ENCODE measurements around the gene GDF10. TPM values are rescaled to one million over a fixed set of nuclear protein-coding genes. Genes with fewer than 3 reads are reported as not detected.
A peak's percentile ranks its signal among the peaks of the same experiment; 100 is the strongest.

GDF10 gene, protein sequence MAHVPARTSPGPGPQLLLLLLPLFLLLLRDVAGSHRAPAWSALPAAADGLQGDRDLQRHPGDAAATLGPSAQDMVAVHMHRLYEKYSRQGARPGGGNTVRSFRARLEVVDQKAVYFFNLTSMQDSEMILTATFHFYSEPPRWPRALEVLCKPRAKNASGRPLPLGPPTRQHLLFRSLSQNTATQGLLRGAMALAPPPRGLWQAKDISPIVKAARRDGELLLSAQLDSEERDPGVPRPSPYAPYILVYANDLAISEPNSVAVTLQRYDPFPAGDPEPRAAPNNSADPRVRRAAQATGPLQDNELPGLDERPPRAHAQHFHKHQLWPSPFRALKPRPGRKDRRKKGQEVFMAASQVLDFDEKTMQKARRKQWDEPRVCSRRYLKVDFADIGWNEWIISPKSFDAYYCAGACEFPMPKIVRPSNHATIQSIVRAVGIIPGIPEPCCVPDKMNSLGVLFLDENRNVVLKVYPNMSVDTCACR
- 1.3 TPM for polyA plus RNA-seq (2013, experiment 1 of 2)
- 1.5 TPM for polyA plus RNA-seq (2013, experiment 2 of 2)

DNA sequence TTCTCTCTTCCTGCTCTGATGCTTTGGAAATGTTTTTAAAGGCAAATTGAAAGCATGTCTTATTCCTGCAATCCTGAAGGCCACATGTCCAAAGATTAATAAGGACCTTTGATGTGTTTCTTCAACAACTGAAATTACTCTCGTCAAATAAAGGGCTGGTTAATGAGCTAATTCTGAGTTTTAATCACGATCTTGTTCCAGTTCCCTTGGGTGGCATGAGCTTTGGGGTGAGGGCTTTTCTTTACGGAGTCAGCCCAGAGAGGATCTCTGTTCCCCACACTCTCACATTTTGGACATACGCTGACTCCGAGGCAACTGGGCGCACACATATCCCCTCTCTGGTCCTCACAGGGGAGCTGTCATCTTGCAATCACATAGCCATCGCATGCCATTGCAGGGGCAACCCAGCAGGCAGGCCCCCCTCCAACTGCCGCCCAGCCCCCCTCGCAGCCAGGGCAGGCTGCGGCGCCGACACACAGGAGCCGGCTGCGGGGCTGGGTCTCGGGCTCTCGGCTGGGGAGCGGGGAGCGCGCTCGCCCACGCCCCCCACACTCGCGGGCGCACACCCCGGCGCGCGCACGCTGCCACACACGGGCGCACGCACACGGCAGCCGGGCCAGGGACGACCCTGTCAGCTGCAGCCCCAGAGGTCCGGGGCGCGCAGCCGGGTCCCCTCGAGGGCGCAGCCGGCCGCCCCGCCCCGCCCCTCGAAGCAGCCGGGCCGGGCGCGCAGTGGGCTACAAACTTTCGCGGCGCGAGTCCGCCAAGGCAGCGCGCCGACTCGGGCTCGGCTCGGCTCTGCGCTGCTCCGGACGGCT lies at the start of gene GDF10:
Gene GDF10 (plus strand): TSS at position 587 of the 818 bp plus-strand sequence. CDS start 455 bp downstream, outside the sequence.
- Histone ChIP-seq H3K9me3 (replicated peaks in 1 of 2; ENCODE audit: control insufficient read depth in 2 of 2, insufficient read depth in 1 of 2, low read depth in 1 of 2, low read length in 2 of 2) (no peaks in the 10 kb centered on the region), H3K9ac (ENCODE audit: low read depth, low read length, poor library complexity) (peak within 1 kb of the TSS; percentile 68), H2BK15ac (ENCODE audit: low read length) (peak within 1 kb of the TSS; percentile 83), H4K91ac (ENCODE audit: low read depth, low read length, poor library complexity) (no peak within 1 kb of the TSS), H2AFZ (ENCODE audit: low read length) (peak within 1 kb of the TSS; percentile 92), H2AK5ac (ENCODE audit: low read depth, low read length) (peak within 1 kb of the TSS; percentile 8), H3K18ac (ENCODE audit: low read length) (peak within 1 kb of the TSS; percentile 95), H2BK120ac (ENCODE audit: low read depth, low read length) (no peak within 1 kb of the TSS), H3K23ac (ENCODE audit: low read depth, low read length, poor library complexity) (peak within 1 kb of the TSS; percentile 86), H3K4me3 (ENCODE audit: low read length in 2 of 2) (peak within 1 kb of the TSS; percentile 43 to 85), H3K4me1 (ENCODE audit: control insufficient read depth in 2 of 2, insufficient read depth in 1 of 2, low read depth in 1 of 2, low read length in 2 of 2) (peaks cover 20 to 26% of the 10 kb centered on the region in 2 donors), H2BK5ac (ENCODE audit: low read length) (no peak within 1 kb of the TSS), H3K14ac (ENCODE audit: low read length) (peak within 1 kb of the TSS; percentile 9), H3K27ac (replicated peaks; ENCODE audit: low read length) (no peak within 1 kb of the TSS), H3K4ac (ENCODE audit: low read length) (no peak within 1 kb of the TSS), H4K8ac (ENCODE audit: low read depth, low read length) (no peak within 1 kb of the TSS), H3K4me2 (ENCODE audit: insufficient read depth, low read length, poor library complexity, severe bottlenecking) (peak within 1 kb of the TSS; percentile 95), H3K36me3 (replicated peaks in 1 of 2; ENCODE audit: control insufficient read depth in 2 of 2, insufficient read depth in 2 of 2, low read length in 2 of 2) (no peaks in the 10 kb centered on the region), H3K79me1 (ENCODE audit: low read depth, low read length) (no peaks in the 10 kb centered on the region), H3K27me3 (ENCODE audit: control insufficient read depth in 3 of 3, insufficient read depth in 3 of 3, low read depth in 1 of 3, low read length in 3 of 3) (peaks cover 0 to 55% (median 0%) of the 10 kb centered on the region in 3 experiments), H2BK12ac (ENCODE audit: low read length) (peak within 1 kb of the TSS; percentile 80)
- no CpG with 5 or more reads among the region's 64 CpGs for WGBS, 2 donors (ENCODE audit: extremely low coverage in 2 of 2, insufficient read length in 2 of 2, insufficient replicate concordance in 1 of 2)
- DNase-seq (ENCODE audit: low spot score), result no peak

DNA sequence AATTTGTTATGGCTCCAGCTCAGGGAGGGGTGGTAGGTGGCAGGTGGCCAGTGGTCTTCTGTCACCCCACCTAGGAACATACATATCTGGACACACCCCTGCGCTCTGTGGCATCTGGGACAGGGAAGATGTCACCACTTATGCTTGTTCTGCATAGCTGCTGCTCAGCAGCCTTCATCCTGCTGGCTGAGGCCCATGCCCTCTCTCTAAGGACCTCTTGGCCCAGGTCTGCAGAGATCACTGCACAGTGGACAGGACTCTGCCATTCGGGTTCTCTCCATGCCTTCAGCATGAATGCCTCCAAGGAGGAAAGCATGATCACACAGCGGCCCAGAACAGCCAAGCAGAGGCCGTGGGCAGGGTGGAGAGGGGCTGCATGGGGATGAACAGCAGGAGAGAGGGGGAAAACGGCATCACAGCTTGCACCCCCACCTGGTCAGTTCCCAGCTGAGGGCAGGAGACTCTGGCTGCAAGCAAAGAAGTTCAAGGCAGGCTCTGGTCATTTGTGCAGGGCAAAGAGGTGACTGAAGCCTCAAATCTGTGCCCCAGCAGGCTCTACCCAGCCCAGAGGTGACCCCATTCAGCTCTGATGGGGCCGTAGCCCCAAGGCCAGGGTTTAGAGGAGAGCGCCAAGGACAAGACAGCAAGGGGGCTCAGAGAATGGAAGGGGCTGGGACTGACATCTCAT lies 47.8 kb upstream of the GDF10 start:
- no peak overlapping the region for H3K4me3 ChIP-seq (ENCODE audit: low read length in 2 of 2)
- H2BK15ac ChIP-seq (ENCODE audit: low read length), result no peak overlapping the region
- H2AK5ac ChIP-seq (ENCODE audit: low read depth, low read length), result no peak overlapping the region
- no peak overlapping the region for H2BK120ac ChIP-seq (ENCODE audit: low read depth, low read length)
- H2BK12ac ChIP-seq (ENCODE audit: low read length), result no peak overlapping the region
- H4K8ac ChIP-seq (ENCODE audit: low read depth, low read length), result no peak overlapping the region
- H3K27me3 ChIP-seq (ENCODE audit: control insufficient read depth in 3 of 3, insufficient read depth in 3 of 3, low read depth in 1 of 3, low read length in 3 of 3), result no peaks in the 10 kb centered on the region
- WGBS, 2 donors (ENCODE audit: extremely low coverage in 2 of 2, insufficient read length in 2 of 2, insufficient replicate concordance in 1 of 2), result no CpG with 5 or more reads among the region's 7 CpGs
- H3K23ac ChIP-seq (ENCODE audit: low read depth, low read length, poor library complexity), result peak overlapping the region; percentile 1
- peaks cover 6 to 8% of the 10 kb centered on the region in 2 donors for H3K4me1 ChIP-seq (ENCODE audit: control insufficient read depth in 2 of 2, insufficient read depth in 1 of 2, low read depth in 1 of 2, low read length in 2 of 2)
- no peak overlapping the region for H3K18ac ChIP-seq (ENCODE audit: low read length)
- peak overlapping the region; percentile 10 for H3K4ac ChIP-seq (ENCODE audit: low read length)
- H3K36me3 ChIP-seq (replicated peaks in 1 of 2; ENCODE audit: control insufficient read depth in 2 of 2, insufficient read depth in 2 of 2, low read length in 2 of 2), result no peaks in the 10 kb centered on the region
- no peak overlapping the region for H3K4me2 ChIP-seq (ENCODE audit: insufficient read depth, low read length, poor library complexity, severe bottlenecking)
- H3K14ac ChIP-seq (ENCODE audit: low read length), result no peak overlapping the region
- no peak overlapping the region for H4K91ac ChIP-seq (ENCODE audit: low read depth, low read length, poor library complexity)
- no peak overlapping the region for H3K9ac ChIP-seq (ENCODE audit: low read depth, low read length, poor library complexity)
- no peak overlapping the region for H3K27ac ChIP-seq (replicated peaks; ENCODE audit: low read length)
- no peaks in the 10 kb centered on the region for H3K79me1 ChIP-seq (ENCODE audit: low read depth, low read length)
- H2AFZ ChIP-seq (ENCODE audit: low read length), result no peak overlapping the region
- no peaks in the 10 kb centered on the region for H3K9me3 ChIP-seq (replicated peaks in 1 of 2; ENCODE audit: control insufficient read depth in 2 of 2, insufficient read depth in 1 of 2, low read depth in 1 of 2, low read length in 2 of 2)
- no peak for DNase-seq (ENCODE audit: low spot score)
- H2BK5ac ChIP-seq (ENCODE audit: low read length), result no peak overlapping the region

DNA sequence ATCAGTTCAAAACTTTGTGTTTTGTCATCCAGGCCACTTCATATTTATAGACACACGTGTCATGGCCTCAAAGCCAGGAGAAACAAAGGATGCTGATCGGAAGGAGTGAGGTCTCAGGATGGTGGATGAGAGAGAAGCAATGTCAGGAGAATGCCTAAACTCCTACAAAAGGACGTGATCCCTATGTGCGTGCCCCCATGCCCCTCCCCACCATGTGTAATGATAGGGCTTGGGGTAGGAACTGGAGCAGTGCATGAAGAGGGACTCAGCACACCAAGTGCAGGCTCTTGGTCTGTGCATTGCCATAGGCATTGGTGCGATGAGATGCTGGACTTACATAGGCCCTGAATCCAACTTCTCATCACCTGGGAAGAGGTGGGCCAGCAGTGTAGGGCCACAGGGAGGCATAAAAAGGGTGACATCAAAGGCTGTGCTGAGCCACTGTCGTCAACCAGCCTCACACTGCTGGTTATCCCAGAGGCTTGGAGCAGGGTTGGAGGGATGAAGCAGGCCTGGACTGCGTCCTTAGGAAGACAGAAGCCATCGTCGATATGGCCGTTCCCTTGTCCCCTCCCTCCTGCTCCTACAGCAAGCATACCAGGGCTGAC lies 46.9 kb upstream of the GDF10 start:
- no peak overlapping the region for H3K4me2 ChIP-seq (ENCODE audit: insufficient read depth, low read length, poor library complexity, severe bottlenecking)
- no peaks in the 10 kb centered on the region for H3K36me3 ChIP-seq (replicated peaks in 1 of 2; ENCODE audit: control insufficient read depth in 2 of 2, insufficient read depth in 2 of 2, low read length in 2 of 2)
- no peak overlapping the region for H3K14ac ChIP-seq (ENCODE audit: low read length)
- no peak overlapping the region for H3K4ac ChIP-seq (ENCODE audit: low read length)
- H3K18ac ChIP-seq (ENCODE audit: low read length), result no peak overlapping the region
- H3K4me1 ChIP-seq (ENCODE audit: control insufficient read depth in 2 of 2, insufficient read depth in 1 of 2, low read depth in 1 of 2, low read length in 2 of 2), result peaks cover 6 to 8% of the 10 kb centered on the region in 2 donors
- H2BK5ac ChIP-seq (ENCODE audit: low read length), result no peak overlapping the region
- H3K27me3 ChIP-seq (ENCODE audit: control insufficient read depth in 3 of 3, insufficient read depth in 3 of 3, low read depth in 1 of 3, low read length in 3 of 3), result no peaks in the 10 kb centered on the region
- no peaks in the 10 kb centered on the region for H3K9me3 ChIP-seq (replicated peaks in 1 of 2; ENCODE audit: control insufficient read depth in 2 of 2, insufficient read depth in 1 of 2, low read depth in 1 of 2, low read length in 2 of 2)
- no peak for DNase-seq (ENCODE audit: low spot score)
- peak overlapping the region; percentile 87 for H2AFZ ChIP-seq (ENCODE audit: low read length)
- H3K4me3 ChIP-seq (ENCODE audit: low read length in 2 of 2), result no peak overlapping the region
- H3K9ac ChIP-seq (ENCODE audit: low read depth, low read length, poor library complexity), result no peak overlapping the region
- no peak overlapping the region for H4K91ac ChIP-seq (ENCODE audit: low read depth, low read length, poor library complexity)
- no peak overlapping the region for H2BK15ac ChIP-seq (ENCODE audit: low read length)
- H2AK5ac ChIP-seq (ENCODE audit: low read depth, low read length), result no peak overlapping the region
- no peak overlapping the region for H3K23ac ChIP-seq (ENCODE audit: low read depth, low read length, poor library complexity)
- H4K8ac ChIP-seq (ENCODE audit: low read depth, low read length), result no peak overlapping the region
- H2BK12ac ChIP-seq (ENCODE audit: low read length), result no peak overlapping the region
- no peak overlapping the region for H3K27ac ChIP-seq (replicated peaks; ENCODE audit: low read length)
- WGBS, 2 donors (ENCODE audit: extremely low coverage in 2 of 2, insufficient read length in 2 of 2, insufficient replicate concordance in 1 of 2), result no CpG with 5 or more reads among the region's 10 CpGs
- H3K79me1 ChIP-seq (ENCODE audit: low read depth, low read length), result no peaks in the 10 kb centered on the region
- H2BK120ac ChIP-seq (ENCODE audit: low read depth, low read length), result no peak overlapping the region

Measured in neuronal stem cell (in vitro differentiated cells).